Measurements from ENCODE around the gene IL10RB. TPM values are rescaled to one million over a fixed set of nuclear protein-coding genes. Genes with fewer than 3 reads are reported as not detected.

IL10RB gene
- total and polyA plus RNA-seq, 2 of the 13 experiments (the other 11 are each of a cell fraction or from before 2014, with no cell fraction given) = 17.4 to 18.2 TPM

DNA sequence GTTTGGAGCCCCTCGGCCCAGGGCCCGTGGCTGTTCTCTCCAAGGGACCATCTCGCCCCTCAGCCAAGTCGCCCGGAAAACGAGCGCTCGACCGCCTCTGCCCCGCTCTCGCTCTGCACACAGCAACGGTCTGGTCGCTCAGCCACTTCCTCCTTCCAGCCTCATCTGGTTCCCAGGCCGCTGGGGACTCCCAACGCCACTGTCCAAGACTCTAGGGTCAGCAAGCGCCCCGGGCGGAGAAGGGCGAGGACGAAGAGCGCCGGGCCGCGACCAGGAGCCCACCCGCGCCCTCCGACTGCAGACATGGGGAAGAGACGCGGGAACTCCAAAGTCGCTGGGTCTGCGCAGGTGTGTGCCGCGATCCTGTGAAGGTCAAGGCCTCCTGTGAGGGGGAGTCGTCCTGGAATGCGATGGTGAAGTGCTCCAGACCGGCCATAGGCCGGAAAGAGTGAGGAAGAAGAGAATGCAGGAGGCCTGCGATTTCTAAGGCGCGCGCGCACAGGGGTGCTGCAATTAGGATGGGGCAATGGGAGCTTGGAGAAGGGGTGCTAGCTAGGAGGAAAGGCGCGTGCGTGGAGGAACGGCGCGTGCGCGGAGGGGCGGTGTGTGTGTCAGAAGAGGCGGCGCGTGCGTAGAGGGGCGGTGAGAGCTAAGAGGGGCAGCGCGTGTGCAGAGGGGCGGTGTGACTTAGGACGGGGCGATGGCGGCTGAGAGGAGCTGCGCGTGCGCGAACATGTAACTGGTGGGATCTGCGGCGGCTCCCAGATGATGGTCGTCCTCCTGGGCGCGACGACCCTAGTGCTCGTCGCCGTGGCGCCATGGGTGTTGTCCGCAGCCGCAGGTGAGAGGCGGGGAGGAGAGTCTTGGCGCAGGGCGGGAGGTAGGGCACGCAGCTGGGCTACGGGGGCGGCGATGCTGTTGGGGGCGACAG lies 58.4 kb downstream of the IL10RB start, which contains the start of gene IFNAR1:
Gene IFNAR1 (plus strand): TSS at position 680 of the 931 bp plus-strand sequence. CDS start 86 bp downstream, at position 766.
- TSS peak; percentile 89 for BruUV-seq (replicated peaks)
- intact Hi-C loops (cut with micrococcal nuclease; ENCODE audit: unreplicated experiment) (loop anchor here (2.0 kb wide), 1 partner anchor 126 kb away; no protein-coding TSS in a partner anchor), in situ Hi-C loops (cut with HindIII; ENCODE audit: extremely low pct_ligation_motif_present, low pct_unique_long_range_greater_than_20kb) (no loop called here)
- FAIRE-seq (peak; percentile 62), DNase-seq (ENCODE audit: low spot score) (peak; percentile 92), ATAC-seq (peak; percentile 90)
- H2AFZ ChIP-seq (ENCODE audit: low read length) = peak within 1 kb of the TSS; percentile 55
- ChIA-PET CTCF (ENCODE audit: low intra/inter-chr PET ratio, low total read pairs) (no interaction called here), POLR2A (interaction anchor here (0.7 to 2.0 kb wide), 25 partner anchors 11 to 596 kb away, joined by 3 to 21 read pairs (median 6); partner anchors contain the start of genes DONSON, IL10RB, SYNJ1 and TMEM50B)
- H3K4me2 ChIP-seq (ENCODE audit: low read depth, low read length) = peak within 1 kb of the TSS; percentile 74
- under 1% methylated on average over 43 of the region's 86 CpGs for WGBS (ENCODE audit: low lambda C conversion rate)
- no peaks in the 10 kb centered on the region for H4K20me1 ChIP-seq (ENCODE audit: insufficient read depth, low read length)
- H3K4me1 ChIP-seq (ENCODE audit: insufficient read depth, low read length) = peaks cover 27% of the 10 kb centered on the region
- no peaks in the 10 kb centered on the region for H3K9me3 ChIP-seq (ENCODE audit: low read length)
- H3K36me3 ChIP-seq (replicated peaks in 1 of 2; ENCODE audit: control insufficient read depth in 1 of 2, insufficient read depth in 2 of 2, low read length in 2 of 2) = no peaks in the 10 kb centered on the region
- peak within 1 kb of the TSS; percentile 60 to 89 (median 86) for H3K4me3 ChIP-seq (replicated peaks in 1 of 3; ENCODE audit: insufficient read depth in 1 of 3, low read depth in 2 of 3, low read length in 3 of 3)
- H3K79me2 ChIP-seq (ENCODE audit: insufficient read depth, low read length) = peaks cover 37% of the 10 kb centered on the region
- H3K27me3 ChIP-seq (ENCODE audit: control insufficient read depth in 1 of 2, insufficient read depth in 2 of 2, low read length in 2 of 2) = no peaks in the 10 kb centered on the region
- H3K9ac ChIP-seq (ENCODE audit: insufficient read depth, low read depth, low read length) = peak within 1 kb of the TSS; percentile 77
- peak within 1 kb of the TSS; percentile 89 for H3K27ac ChIP-seq (ENCODE audit: extremely low read length, insufficient read depth, low read length)
- TF ChIP-seq HMG20B (CRISPR knock-in tag; conservative IDR thresholded peaks at IDR 0.05) (0 out of 2 replicates have a peak, but pooled peaks have one; percentile 16), ZNF383 (CRISPR knock-in tag; IDR thresholded peaks at IDR 0.05; ENCODE audit: borderline replicate concordance) (peak; percentile 75; the same call in 1 of the 2 replicates), DMAP1 (CRISPR knock-in tag; IDR thresholded peaks at IDR 0.05) (peak; percentile 64; the same call in 1 of the 2 replicates), FOXA3 (CRISPR knock-in tag; IDR thresholded peaks at IDR 0.05) (0 out of 2 replicates have a peak, but pooled peaks have one; percentile 4), TP53 (CRISPR knock-in tag; conservative IDR thresholded peaks at IDR 0.05) (no peak), SAP130 (CRISPR knock-in tag; IDR thresholded peaks at IDR 0.05; ENCODE audit: low read depth) (peak; percentile 68), SMYD3 (CRISPR knock-in tag; IDR thresholded peaks at IDR 0.05) (no peak; the same call in 1 of the 2 replicates), DNMT1 (CRISPR knock-in tag; IDR thresholded peaks at IDR 0.05) (0 out of 2 replicates have a peak, but pooled peaks have one; percentile 43), ZNF792 (CRISPR knock-in tag; IDR thresholded peaks at IDR 0.05) (peak; percentile 40; the same call in 1 of the 2 replicates), FOXK2 (IDR thresholded peaks at IDR 0.05) (no peak), ZNF75D (CRISPR knock-in tag; IDR thresholded peaks at IDR 0.05; ENCODE audit: borderline replicate concordance) (no peak), KDM6A (CRISPR knock-in tag; IDR thresholded peaks at IDR 0.05; ENCODE audit: low read depth) (no peak), ZBTB42 (CRISPR knock-in tag; IDR thresholded peaks at IDR 0.05) (peak; percentile 38), KLF11 (CRISPR knock-in tag; IDR thresholded peaks at IDR 0.05) (0 out of 2 replicates have a peak, but pooled peaks have one; percentile 56), PHF8 (CRISPR knock-in tag; IDR thresholded peaks at IDR 0.05) (peak; percentile 92), KLF6 (CRISPR knock-in tag; IDR thresholded peaks at IDR 0.05) (peak; percentile 44; the same call in 1 of the 2 replicates), ZNF749 (CRISPR knock-in tag; IDR thresholded peaks at IDR 0.05; ENCODE audit: borderline replicate concordance) (peak; percentile 60; the same call in 1 of the 2 replicates), CBFB (CRISPR knock-in tag; IDR thresholded peaks at IDR 0.05) (peak; percentile 51; the same call in 1 of the 2 replicates), AHR (CRISPR knock-in tag; IDR thresholded peaks at IDR 0.05) (no peak), ZNF644 (CRISPR knock-in tag; IDR thresholded peaks at IDR 0.05; ENCODE audit: low read depth) (0 out of 2 replicates have a peak, but pooled peaks have one; percentile 11)
- TF ChIP-seq, protein P1, sequence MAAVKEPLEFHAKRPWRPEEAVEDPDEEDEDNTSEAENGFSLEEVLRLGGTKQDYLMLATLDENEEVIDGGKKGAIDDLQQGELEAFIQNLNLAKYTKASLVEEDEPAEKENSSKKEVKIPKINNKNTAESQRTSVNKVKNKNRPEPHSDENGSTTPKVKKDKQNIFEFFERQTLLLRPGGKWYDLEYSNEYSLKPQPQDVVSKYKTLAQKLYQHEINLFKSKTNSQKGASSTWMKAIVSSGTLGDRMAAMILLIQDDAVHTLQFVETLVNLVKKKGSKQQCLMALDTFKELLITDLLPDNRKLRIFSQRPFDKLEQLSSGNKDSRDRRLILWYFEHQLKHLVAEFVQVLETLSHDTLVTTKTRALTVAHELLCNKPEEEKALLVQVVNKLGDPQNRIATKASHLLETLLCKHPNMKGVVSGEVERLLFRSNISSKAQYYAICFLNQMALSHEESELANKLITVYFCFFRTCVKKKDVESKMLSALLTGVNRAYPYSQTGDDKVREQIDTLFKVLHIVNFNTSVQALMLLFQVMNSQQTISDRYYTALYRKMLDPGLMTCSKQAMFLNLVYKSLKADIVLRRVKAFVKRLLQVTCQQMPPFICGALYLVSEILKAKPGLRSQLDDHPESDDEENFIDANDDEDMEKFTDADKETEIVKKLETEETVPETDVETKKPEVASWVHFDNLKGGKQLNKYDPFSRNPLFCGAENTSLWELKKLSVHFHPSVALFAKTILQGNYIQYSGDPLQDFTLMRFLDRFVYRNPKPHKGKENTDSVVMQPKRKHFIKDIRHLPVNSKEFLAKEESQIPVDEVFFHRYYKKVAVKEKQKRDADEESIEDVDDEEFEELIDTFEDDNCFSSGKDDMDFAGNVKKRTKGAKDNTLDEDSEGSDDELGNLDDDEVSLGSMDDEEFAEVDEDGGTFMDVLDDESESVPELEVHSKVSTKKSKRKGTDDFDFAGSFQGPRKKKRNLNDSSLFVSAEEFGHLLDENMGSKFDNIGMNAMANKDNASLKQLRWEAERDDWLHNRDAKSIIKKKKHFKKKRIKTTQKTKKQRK (IDR thresholded peaks at IDR 0.05; ENCODE audit: low read length) = no peak
- TF ChIP-seq, protein P2, sequence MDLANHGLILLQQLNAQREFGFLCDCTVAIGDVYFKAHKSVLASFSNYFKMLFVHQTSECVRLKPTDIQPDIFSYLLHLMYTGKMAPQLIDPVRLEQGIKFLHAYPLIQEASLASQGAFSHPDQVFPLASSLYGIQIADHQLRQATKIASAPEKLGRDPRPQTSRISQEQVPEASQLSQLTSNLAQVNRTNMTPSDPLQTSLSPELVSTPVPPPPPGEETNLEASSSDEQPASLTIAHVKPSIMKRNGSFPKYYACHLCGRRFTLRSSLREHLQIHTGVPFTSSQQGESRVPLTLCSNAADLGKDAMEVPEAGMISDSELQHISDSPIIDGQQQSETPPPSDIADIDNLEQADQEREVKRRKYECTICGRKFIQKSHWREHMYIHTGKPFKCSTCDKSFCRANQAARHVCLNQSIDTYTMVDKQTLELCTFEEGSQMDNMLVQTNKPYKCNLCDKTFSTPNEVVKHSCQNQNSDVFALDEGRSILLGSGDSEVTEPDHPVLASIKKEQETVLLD (CRISPR knock-in tag; IDR thresholded peaks at IDR 0.05; ENCODE audit: low read depth) = no peak
